HS-5 (cell line): Measurements from ENCODE around the gene KDM6B.
A peak's percentile ranks its signal among the peaks of the same experiment; 100 is the strongest.
"Not testable (repeated sequence)": the region's sequence is repeated elsewhere in the genome, so short reads cannot be mapped to it uniquely, and the experiment has no call there.

Source experiments
- DNase-seq: peaks from one replicate; pipeline ENCODE4 v3.0.0-alpha.2; 2012; ENCODE audit warnings: low read depth

Gene KDM6B

GRCh38 chr17:7852919-7853690, 19.1 kb downstream of the KDM6B start:
- DNase-seq = no peak

GRCh38 chr17:7853691-7854038, 19.6 kb downstream of the KDM6B start:
- no peak for DNase-seq

- no peak for DNase-seq
Observed at GRCh38 chr17:7854078-7854777, 20.2 kb downstream of the KDM6B start.

- no peak for DNase-seq
Observed at GRCh38 chr17:7854851-7855659, 21.0 kb downstream of the KDM6B start, which contains the start of gene TMEM88. Gene TMEM88, plus strand, starts transcription at chr17:7855066. Its CDS starts 9 bp downstream, at chr17:7855075.

- no peak for DNase-seq
Observed at GRCh38 chr17:7855660-7856010, 21.6 kb downstream of the KDM6B start.

- DNase-seq = no peak
Observed at GRCh38 chr17:7856011-7856810, 22.2 kb downstream of the KDM6B start.

- peak; percentile 98 for DNase-seq
Observed at GRCh38 chr17:7856811-7857712, 23.0 kb downstream of the KDM6B start, which contains the start of gene NAA38. Gene NAA38, minus strand, starts transcription at chr17:7857559. Its CDS starts 96 bp downstream, at chr17:7857463.

- no peak for DNase-seq
Observed at GRCh38 chr17:7857713-7858521, 23.9 kb downstream of the KDM6B start, which contains the start of gene CYB5D1. Gene CYB5D1, plus strand, starts transcription at chr17:7858003. Its CDS starts 132 bp downstream, at chr17:7858135.

GRCh38 chr17:7858522-7858810, 24.4 kb downstream of the KDM6B start:
- DNase-seq = no peak

- no peak for DNase-seq
Observed at GRCh38 chr17:7859028-7859427, 25.0 kb downstream of the KDM6B start.

GRCh38 chr17:7862692-7863437, 28.8 kb downstream of the KDM6B start:
- DNase-seq = no peak

GRCh38 chr17:7864384-7864783, 30.4 kb downstream of the KDM6B start:
- DNase-seq = not testable (repeated sequence)

- no peak for DNase-seq
Observed at GRCh38 chr17:7864995-7865650, 31.1 kb downstream of the KDM6B start.

- DNase-seq = no peak
Observed at GRCh38 chr17:7867881-7868329, 33.9 kb downstream of the KDM6B start.

GRCh38 chr17:7873051-7873450, 39.0 kb downstream of the KDM6B start:
- DNase-seq = no peak

GRCh38 chr17:7875804-7876370, 41.9 kb downstream of the KDM6B start:
- no peak for DNase-seq

GRCh38 chr17:7878234-7878633, 44.2 kb downstream of the KDM6B start:
- DNase-seq = no peak
